H9 (cell line): ENCODE measurements around the gene ANKDD1A. TPM values are rescaled to one million over a fixed set of nuclear protein-coding genes. Genes with fewer than 3 reads are reported as not detected.
A peak's percentile ranks its signal among the peaks of the same experiment; 100 is the strongest.

ENCODE experiments used
- DNase-seq: peaks from one replicate; pipeline ENCODE4 v3.0.0-alpha.2; 2017
- H2AFZ ChIP-seq: one replicate; pipeline ENCODE4 v1.6.1; 2013; ENCODE audit warnings: mild to moderate bottlenecking, low read length, control low read depth, moderate library complexity
- H2AK5ac ChIP-seq: 2 replicates; pipeline ENCODE4 v1.6.1; 2013; ENCODE audit warnings: low read length, control low read depth, mixed read lengths; ENCODE audit not compliant: insufficient read length
- H2BK120ac ChIP-seq: one replicate; pipeline ENCODE4 v1.6.1; 2013; ENCODE audit warnings: low read depth, mild to moderate bottlenecking, low read length, control low read depth, inconsistent platforms; ENCODE audit not compliant: poor library complexity, severe bottlenecking
- H2BK12ac ChIP-seq: 2 replicates; pipeline ENCODE4 v1.6.1; 2013; ENCODE audit warnings: low read length, control low read depth, mixed read lengths, low read depth; ENCODE audit not compliant: insufficient read length
- H2BK15ac ChIP-seq: 2 replicates; pipeline ENCODE4 v1.6.1; 2013; ENCODE audit warnings: low read depth, low read length, control low read depth
- H2BK20ac ChIP-seq: one replicate; pipeline ENCODE4 v1.6.1; 2013; ENCODE audit warnings: low read depth, mild to moderate bottlenecking, low read length, control low read depth, inconsistent platforms; ENCODE audit not compliant: poor library complexity, severe bottlenecking
- H2BK5ac ChIP-seq: 2 replicates; pipeline ENCODE4 v1.6.1; 2013; ENCODE audit warnings: low read length, control low read depth, mixed read lengths; ENCODE audit not compliant: insufficient read length
- H3K14ac ChIP-seq: 2 replicates; pipeline ENCODE4 v1.6.1; 2013; ENCODE audit warnings: low read length, control low read depth; ENCODE audit not compliant: insufficient read depth
- H3K18ac ChIP-seq: 2 replicates; pipeline ENCODE4 v1.6.1; 2013; ENCODE audit warnings: low read depth, mild to moderate bottlenecking, mixed read lengths, low read length, control low read depth; ENCODE audit not compliant: insufficient read length
- H3K23ac ChIP-seq: 2 replicates; pipeline ENCODE4 v1.6.1; 2013; ENCODE audit warnings: low read length, control low read depth, mixed read lengths, low read depth; ENCODE audit not compliant: insufficient read length
- H3K23me2 ChIP-seq: 2 replicates; pipeline ENCODE4 v1.6.1; 2013; ENCODE audit warnings: low read depth, mild to moderate bottlenecking, mixed read lengths, low read length, control low read depth; ENCODE audit not compliant: insufficient read length, poor library complexity, severe bottlenecking
- H3K27ac ChIP-seq: 2 replicates; pipeline ENCODE4 v1.5.1; 2013; ENCODE audit warnings: low read length, control low read depth, mixed read lengths, low read depth; ENCODE audit not compliant: insufficient read length
- H3K27me3 ChIP-seq: 2 replicates; pipeline ENCODE4 v1.6.1; 2013; ENCODE audit warnings: low read length, control low read depth, inconsistent platforms; ENCODE audit not compliant: insufficient read depth
- H3K4ac ChIP-seq: 2 replicates; pipeline ENCODE4 v1.6.1; 2013; ENCODE audit warnings: low read depth, mild to moderate bottlenecking, control low read depth, inconsistent platforms, low read length, moderate library complexity
- H3K4me1 ChIP-seq: 2 replicates; pipeline ENCODE4 v1.6.1; 2013; ENCODE audit warnings: low read length, control low read depth, inconsistent platforms; ENCODE audit not compliant: insufficient read depth
- H3K4me2 ChIP-seq: 2 replicates; pipeline ENCODE4 v1.6.1; 2013; ENCODE audit warnings: low read length, control low read depth, mixed read lengths; ENCODE audit not compliant: insufficient read length, insufficient read depth
- H3K56ac ChIP-seq: 2 replicates; pipeline ENCODE4 v1.6.1; 2013; ENCODE audit warnings: low read depth, mild to moderate bottlenecking, mixed read lengths, low read length, control low read depth; ENCODE audit not compliant: insufficient read length
- H3K79me1 ChIP-seq: 2 replicates; pipeline ENCODE4 v1.6.1; 2013; ENCODE audit warnings: low read depth, mild to moderate bottlenecking, moderate library complexity, low read length, control low read depth, inconsistent platforms; ENCODE audit not compliant: insufficient read depth, poor library complexity, severe bottlenecking
- H3K79me2 ChIP-seq: 2 replicates; pipeline ENCODE4 v1.6.1; 2013; ENCODE audit warnings: low read length, control low read depth, inconsistent platforms; ENCODE audit not compliant: insufficient read depth
- H3K9ac ChIP-seq: 2 replicates; pipeline ENCODE4 v1.6.1; 2013; ENCODE audit warnings: low read length, control low read depth, mixed read lengths; ENCODE audit not compliant: insufficient read length; ENCODE audit errors: extremely low read depth
- H3K9me3 ChIP-seq: one replicate; pipeline ENCODE4 v1.6.1; 2013; ENCODE audit warnings: low read depth, low read length, inconsistent platforms; ENCODE audit not compliant: control insufficient read depth
- H3T11ph ChIP-seq: one replicate; pipeline ENCODE4 v1.6.1; 2013; ENCODE audit warnings: mild to moderate bottlenecking, low read length, control low read depth, inconsistent platforms
- H4K20me1 ChIP-seq: one replicate; pipeline ENCODE4 v1.6.1; 2013; ENCODE audit not compliant: control insufficient read depth, insufficient read length, insufficient read depth
- H4K5ac ChIP-seq: 2 replicates; pipeline ENCODE4 v1.6.1; 2013; ENCODE audit warnings: low read depth, mild to moderate bottlenecking, mixed read lengths, low read length, control low read depth; ENCODE audit not compliant: insufficient read length
- H4K8ac ChIP-seq: replicated peaks from 2 replicates; pipeline ENCODE4 v1.6.1; 2013; ENCODE audit warnings: low read length, control low read depth, mixed read lengths, low read depth; ENCODE audit not compliant: insufficient read length
- H4K91ac ChIP-seq: 2 replicates; pipeline ENCODE4 v1.6.1; 2013; ENCODE audit warnings: low read depth, mild to moderate bottlenecking, moderate library complexity, mixed read lengths, low read length, control low read depth; ENCODE audit not compliant: insufficient read length
- H3K27ac Mint-ChIP-seq, 3 experiments: 2 replicates in 2 of 3; 3 replicates in 1 of 3; pipeline ENCODE4 v1.8.0; 2020 to 2021; ENCODE audit warnings: mixed read lengths in 3 of 3, mild to moderate bottlenecking in 1 of 3, moderate library complexity in 1 of 3
- H3K27me3 Mint-ChIP-seq: 2 replicates; pipeline ENCODE4 v1.8.0; 2021; ENCODE audit warnings: low read depth, mild to moderate bottlenecking, moderate library complexity, mixed read lengths
- H3K36me3 Mint-ChIP-seq, 3 experiments: 2 replicates in 2 of 3; 3 replicates in 1 of 3; pipeline ENCODE4 v1.8.0; 2020 to 2021; ENCODE audit warnings: low read depth in 3 of 3, mixed read lengths in 3 of 3; ENCODE audit not compliant: insufficient read depth in 1 of 3
- H3K4me1 Mint-ChIP-seq, 2 experiments: 2 replicates each; pipeline ENCODE4 v1.8.0; 2020; ENCODE audit warnings: mixed read lengths in 2 of 2
- H3K4me3 Mint-ChIP-seq, 2 experiments: 2 replicates in 1 of 2; 3 replicates in 1 of 2; pipeline ENCODE4 v1.8.0; 2020 to 2021; ENCODE audit warnings: mild to moderate bottlenecking in 2 of 2, mixed read lengths in 2 of 2, moderate library complexity in 1 of 2
- H3K9me3 Mint-ChIP-seq, 2 experiments: 2 replicates in 1 of 2; 3 replicates in 1 of 2; pipeline ENCODE4 v1.8.0; 2020; ENCODE audit warnings: mild to moderate bottlenecking in 2 of 2, mixed read lengths in 2 of 2, moderate library complexity in 1 of 2
- CTCF ChIP-seq: fragments of 200-600 bp; sonication (generic); conservative IDR thresholded peaks from 3 replicates; pipeline ENCODE4 v1.8.0; 2021; ENCODE audit warnings: antibody characterized with exemption, mild to moderate bottlenecking
- WGBS: extraction: QIAGEN DNeasy Blood & Tissue Kit; methylation state at CpG from one replicate; pipeline ENCODE4 v1.1.7; 2013; ENCODE audit warnings: missing lambda C conversion rate, low lambda C conversion rate, mixed read lengths; ENCODE audit not compliant: insufficient read length; ENCODE audit errors: extremely low coverage; 5-methylcytosine and 5-hydroxymethylcytosine counted together
- total RNA-seq: library from RNA; stranded (reverse); gene quantifications from 2 replicates; pipeline ENCODE4 v1.2.1, GENCODE V29; 2021

Gene ANKDD1A
- total RNA-seq, 1 experiment from 2014 or later, result 3.7 TPM

- Histone ChIP-seq H3K27me3 (no peaks in the 10 kb centered on the region), H3K4me1 (no peaks in the 10 kb centered on the region), H3K9me3 (no peaks in the 10 kb centered on the region), H4K20me1 (no peaks in the 10 kb centered on the region), H2BK20ac (no peak overlapping the region), H2AFZ (no peak overlapping the region), H2BK5ac (no peak overlapping the region), H3K79me1 (no peaks in the 10 kb centered on the region), H3K4ac (no peak overlapping the region), H3K18ac (no peak overlapping the region), H4K5ac (no peak overlapping the region), H3K27ac (no peak overlapping the region), H2BK120ac (no peak overlapping the region), H2AK5ac (no peak overlapping the region), H2BK12ac (no peak overlapping the region), H3K4me2 (no peak overlapping the region), H3T11ph (no peak overlapping the region), H3K14ac (no peak overlapping the region), H3K79me2 (no peaks in the 10 kb centered on the region), H2BK15ac (no peak overlapping the region), H3K9ac (no peak overlapping the region), H4K91ac (no peak overlapping the region), H4K8ac (no peak overlapping the region), H3K23ac (no peak overlapping the region), H3K23me2 (no peaks in the 10 kb centered on the region), H3K56ac (no peak overlapping the region)
- no peaks in the 10 kb centered on the region for H3K27me3 Mint-ChIP-seq
- H3K36me3 Mint-ChIP-seq, result peaks cover 8 to 38% (median 27%) of the 10 kb centered on the region in 3 experiments; a peak in 6 of 7 replicates
- WGBS, result no CpG with 5 or more reads among the region's 3 CpGs
- no peak overlapping the region; a peak in 1 of 7 replicates for H3K27ac Mint-ChIP-seq
- H3K9me3 Mint-ChIP-seq, result no peaks in the 10 kb centered on the region
- DNase-seq, result peak; percentile 56
- peaks cover 11% of the 10 kb centered on the region in 2 experiments for H3K4me1 Mint-ChIP-seq
- TF ChIP-seq CTCF, result no peak
- H3K4me3 Mint-ChIP-seq, result no peak overlapping the region
These were observed 95.2 kb downstream of the ANKDD1A start for GRCh38 chr15:65006876-65007275.

Other genes with a start within 250 kb of the ANKDD1A start
- gene RBPMS2, start 136.3 kb upstream of the ANKDD1A start, total RNA-seq, result 181 and 185 TPM in 2 replicates
- 64.0 and 74.4 TPM in 2 replicates for gene PIF1, start 86.3 kb upstream of the ANKDD1A start, total RNA-seq
- gene PLEKHO2, start 70.0 kb upstream of the ANKDD1A start, total RNA-seq, result 16.6 and 18.1 TPM in 2 replicates
- 64.2 and 66.6 TPM in 2 replicates for gene SPG21, start 78.0 kb downstream of the ANKDD1A start, total RNA-seq
- gene MTFMT, start 117.7 kb downstream of the ANKDD1A start, total RNA-seq, result 13.2 and 16.0 TPM in 2 replicates
- not detected in 2 replicates for gene SLC51B, start 133.5 kb downstream of the ANKDD1A start, total RNA-seq
- gene RASL12, start 156.1 kb downstream of the ANKDD1A start, total RNA-seq, result 7.5 and 7.7 TPM in 2 replicates
- not detected in 2 replicates for gene KBTBD13, start 164.8 kb downstream of the ANKDD1A start, total RNA-seq
- gene UBAP1L, start 203.3 kb downstream of the ANKDD1A start, total RNA-seq, result 2.6 and 3.0 TPM in 2 replicates
- 35.2 and 38.1 TPM in 2 replicates for gene PDCD7, start 221.9 kb downstream of the ANKDD1A start, total RNA-seq